ENCODE results near the gene TMED8.

- TF ChIP-seq POLR2A (IDR thresholded peaks at IDR 0.05; ENCODE audit: low read length) (no peak), GATA1 (IDR thresholded peaks at IDR 0.05; ENCODE audit: low read depth, low read length) (no peak)
Measured at GRCh38 chr14:77296155-77296554, 80.7 kb downstream of the TMED8 start.

Measured in erythroblast (primary cell).